H9 (cell line): ENCODE measurements around the gene OSBPL8. TPM values are rescaled to one million over a fixed set of nuclear protein-coding genes. Genes with fewer than 3 reads are reported as not detected.

Experiments used
- DNase-seq: peaks from one replicate; pipeline ENCODE4 v3.0.0-alpha.2; 2017
- H2AFZ ChIP-seq: one replicate; pipeline ENCODE4 v1.6.1; 2013; ENCODE audit warnings: mild to moderate bottlenecking, low read length, control low read depth, moderate library complexity
- H2AK5ac ChIP-seq: 2 replicates; pipeline ENCODE4 v1.6.1; 2013; ENCODE audit warnings: low read length, control low read depth, mixed read lengths; ENCODE audit not compliant: insufficient read length
- H2BK120ac ChIP-seq: one replicate; pipeline ENCODE4 v1.6.1; 2013; ENCODE audit warnings: low read depth, mild to moderate bottlenecking, low read length, control low read depth, inconsistent platforms; ENCODE audit not compliant: poor library complexity, severe bottlenecking
- H2BK12ac ChIP-seq: 2 replicates; pipeline ENCODE4 v1.6.1; 2013; ENCODE audit warnings: low read length, control low read depth, mixed read lengths, low read depth; ENCODE audit not compliant: insufficient read length
- H2BK15ac ChIP-seq: 2 replicates; pipeline ENCODE4 v1.6.1; 2013; ENCODE audit warnings: low read depth, low read length, control low read depth
- H2BK20ac ChIP-seq: one replicate; pipeline ENCODE4 v1.6.1; 2013; ENCODE audit warnings: low read depth, mild to moderate bottlenecking, low read length, control low read depth, inconsistent platforms; ENCODE audit not compliant: poor library complexity, severe bottlenecking
- H2BK5ac ChIP-seq: 2 replicates; pipeline ENCODE4 v1.6.1; 2013; ENCODE audit warnings: low read length, control low read depth, mixed read lengths; ENCODE audit not compliant: insufficient read length
- H3K14ac ChIP-seq: 2 replicates; pipeline ENCODE4 v1.6.1; 2013; ENCODE audit warnings: low read length, control low read depth; ENCODE audit not compliant: insufficient read depth
- H3K18ac ChIP-seq: 2 replicates; pipeline ENCODE4 v1.6.1; 2013; ENCODE audit warnings: low read depth, mild to moderate bottlenecking, mixed read lengths, low read length, control low read depth; ENCODE audit not compliant: insufficient read length
- H3K23ac ChIP-seq: 2 replicates; pipeline ENCODE4 v1.6.1; 2013; ENCODE audit warnings: low read length, control low read depth, mixed read lengths, low read depth; ENCODE audit not compliant: insufficient read length
- H3K23me2 ChIP-seq: 2 replicates; pipeline ENCODE4 v1.6.1; 2013; ENCODE audit warnings: low read depth, mild to moderate bottlenecking, mixed read lengths, low read length, control low read depth; ENCODE audit not compliant: insufficient read length, poor library complexity, severe bottlenecking
- H3K27ac ChIP-seq: 2 replicates; pipeline ENCODE4 v1.5.1; 2013; ENCODE audit warnings: low read length, control low read depth, mixed read lengths, low read depth; ENCODE audit not compliant: insufficient read length
- H3K27me3 ChIP-seq: 2 replicates; pipeline ENCODE4 v1.6.1; 2013; ENCODE audit warnings: low read length, control low read depth, inconsistent platforms; ENCODE audit not compliant: insufficient read depth
- H3K4ac ChIP-seq: 2 replicates; pipeline ENCODE4 v1.6.1; 2013; ENCODE audit warnings: low read depth, mild to moderate bottlenecking, control low read depth, inconsistent platforms, low read length, moderate library complexity
- H3K4me1 ChIP-seq: 2 replicates; pipeline ENCODE4 v1.6.1; 2013; ENCODE audit warnings: low read length, control low read depth, inconsistent platforms; ENCODE audit not compliant: insufficient read depth
- H3K4me2 ChIP-seq: 2 replicates; pipeline ENCODE4 v1.6.1; 2013; ENCODE audit warnings: low read length, control low read depth, mixed read lengths; ENCODE audit not compliant: insufficient read length, insufficient read depth
- H3K56ac ChIP-seq: 2 replicates; pipeline ENCODE4 v1.6.1; 2013; ENCODE audit warnings: low read depth, mild to moderate bottlenecking, mixed read lengths, low read length, control low read depth; ENCODE audit not compliant: insufficient read length
- H3K79me1 ChIP-seq: 2 replicates; pipeline ENCODE4 v1.6.1; 2013; ENCODE audit warnings: low read depth, mild to moderate bottlenecking, moderate library complexity, low read length, control low read depth, inconsistent platforms; ENCODE audit not compliant: insufficient read depth, poor library complexity, severe bottlenecking
- H3K79me2 ChIP-seq: 2 replicates; pipeline ENCODE4 v1.6.1; 2013; ENCODE audit warnings: low read length, control low read depth, inconsistent platforms; ENCODE audit not compliant: insufficient read depth
- H3K9ac ChIP-seq: 2 replicates; pipeline ENCODE4 v1.6.1; 2013; ENCODE audit warnings: low read length, control low read depth, mixed read lengths; ENCODE audit not compliant: insufficient read length; ENCODE audit errors: extremely low read depth
- H3K9me3 ChIP-seq: one replicate; pipeline ENCODE4 v1.6.1; 2013; ENCODE audit warnings: low read depth, low read length, inconsistent platforms; ENCODE audit not compliant: control insufficient read depth
- H3T11ph ChIP-seq: one replicate; pipeline ENCODE4 v1.6.1; 2013; ENCODE audit warnings: mild to moderate bottlenecking, low read length, control low read depth, inconsistent platforms
- H4K20me1 ChIP-seq: one replicate; pipeline ENCODE4 v1.6.1; 2013; ENCODE audit not compliant: control insufficient read depth, insufficient read length, insufficient read depth
- H4K5ac ChIP-seq: 2 replicates; pipeline ENCODE4 v1.6.1; 2013; ENCODE audit warnings: low read depth, mild to moderate bottlenecking, mixed read lengths, low read length, control low read depth; ENCODE audit not compliant: insufficient read length
- H4K8ac ChIP-seq: replicated peaks from 2 replicates; pipeline ENCODE4 v1.6.1; 2013; ENCODE audit warnings: low read length, control low read depth, mixed read lengths, low read depth; ENCODE audit not compliant: insufficient read length
- H4K91ac ChIP-seq: 2 replicates; pipeline ENCODE4 v1.6.1; 2013; ENCODE audit warnings: low read depth, mild to moderate bottlenecking, moderate library complexity, mixed read lengths, low read length, control low read depth; ENCODE audit not compliant: insufficient read length
- H3K27ac Mint-ChIP-seq, 3 experiments: 2 replicates in 2 of 3; 3 replicates in 1 of 3; pipeline ENCODE4 v1.8.0; 2020 to 2021; ENCODE audit warnings: mixed read lengths in 3 of 3, mild to moderate bottlenecking in 1 of 3, moderate library complexity in 1 of 3
- H3K27me3 Mint-ChIP-seq: 2 replicates; pipeline ENCODE4 v1.8.0; 2021; ENCODE audit warnings: low read depth, mild to moderate bottlenecking, moderate library complexity, mixed read lengths
- H3K36me3 Mint-ChIP-seq, 3 experiments: 2 replicates in 2 of 3; 3 replicates in 1 of 3; pipeline ENCODE4 v1.8.0; 2020 to 2021; ENCODE audit warnings: low read depth in 3 of 3, mixed read lengths in 3 of 3; ENCODE audit not compliant: insufficient read depth in 1 of 3
- H3K4me1 Mint-ChIP-seq, 2 experiments: 2 replicates each; pipeline ENCODE4 v1.8.0; 2020; ENCODE audit warnings: mixed read lengths in 2 of 2
- H3K4me3 Mint-ChIP-seq, 2 experiments: 2 replicates in 1 of 2; 3 replicates in 1 of 2; pipeline ENCODE4 v1.8.0; 2020 to 2021; ENCODE audit warnings: mild to moderate bottlenecking in 2 of 2, mixed read lengths in 2 of 2, moderate library complexity in 1 of 2
- H3K9me3 Mint-ChIP-seq, 2 experiments: 2 replicates in 1 of 2; 3 replicates in 1 of 2; pipeline ENCODE4 v1.8.0; 2020; ENCODE audit warnings: mild to moderate bottlenecking in 2 of 2, mixed read lengths in 2 of 2, moderate library complexity in 1 of 2
- WGBS: extraction: QIAGEN DNeasy Blood & Tissue Kit; methylation state at CpG from one replicate; pipeline ENCODE4 v1.1.7; 2013; ENCODE audit warnings: missing lambda C conversion rate, low lambda C conversion rate, mixed read lengths; ENCODE audit not compliant: insufficient read length; ENCODE audit errors: extremely low coverage; 5-methylcytosine and 5-hydroxymethylcytosine counted together
- total RNA-seq: library from RNA; stranded (reverse); gene quantifications from 2 replicates; pipeline ENCODE4 v1.2.1, GENCODE V29; 2021
- TF ChIP-seq, protein P1 (sequence below): fragments of 200-600 bp; sonication (generic); conservative IDR thresholded peaks from 3 replicates; pipeline ENCODE4 v1.8.0; 2021; ENCODE audit warnings: antibody characterized with exemption, mild to moderate bottlenecking

Gene OSBPL8
- total RNA-seq, 1 experiment from 2014 or later: 61.2 TPM

GRCh38 chr12:76384560-76384959 lies 175.0 kb downstream of the OSBPL8 start:
- Histone ChIP-seq H3K79me2 (no peaks in the 10 kb centered on the region), H3K4me1 (no peaks in the 10 kb centered on the region), H2BK5ac (no peak overlapping the region), H4K8ac (no peak overlapping the region), H2BK12ac (no peak overlapping the region), H2AK5ac (no peak overlapping the region), H2AFZ (no peak overlapping the region), H4K5ac (no peak overlapping the region), H3K18ac (no peak overlapping the region), H3K4ac (no peak overlapping the region), H3K79me1 (no peaks in the 10 kb centered on the region), H2BK20ac (no peak overlapping the region), H3K9me3 (no peaks in the 10 kb centered on the region), H3K23me2 (no peaks in the 10 kb centered on the region), H3T11ph (no peak overlapping the region), H3K27ac (no peak overlapping the region), H2BK120ac (no peak overlapping the region), H3K56ac (no peak overlapping the region), H4K91ac (no peak overlapping the region), H3K9ac (no peak overlapping the region), H4K20me1 (no peaks in the 10 kb centered on the region), H3K23ac (no peak overlapping the region), H2BK15ac (no peak overlapping the region), H3K27me3 (no peaks in the 10 kb centered on the region), H3K14ac (no peak overlapping the region), H3K4me2 (no peak overlapping the region)
- H3K4me3 Mint-ChIP-seq: no peak overlapping the region
- peaks cover 0 to 23% (median 5%) of the 10 kb centered on the region in 3 experiments; a peak in 3 of 7 replicates for H3K36me3 Mint-ChIP-seq
- no CpG with 5 or more reads among the region's 2 CpGs for WGBS
- no peaks in the 10 kb centered on the region for H3K27me3 Mint-ChIP-seq
- DNase-seq: no peak
- no peaks in the 10 kb centered on the region for H3K9me3 Mint-ChIP-seq
- TF ChIP-seq, protein P1, sequence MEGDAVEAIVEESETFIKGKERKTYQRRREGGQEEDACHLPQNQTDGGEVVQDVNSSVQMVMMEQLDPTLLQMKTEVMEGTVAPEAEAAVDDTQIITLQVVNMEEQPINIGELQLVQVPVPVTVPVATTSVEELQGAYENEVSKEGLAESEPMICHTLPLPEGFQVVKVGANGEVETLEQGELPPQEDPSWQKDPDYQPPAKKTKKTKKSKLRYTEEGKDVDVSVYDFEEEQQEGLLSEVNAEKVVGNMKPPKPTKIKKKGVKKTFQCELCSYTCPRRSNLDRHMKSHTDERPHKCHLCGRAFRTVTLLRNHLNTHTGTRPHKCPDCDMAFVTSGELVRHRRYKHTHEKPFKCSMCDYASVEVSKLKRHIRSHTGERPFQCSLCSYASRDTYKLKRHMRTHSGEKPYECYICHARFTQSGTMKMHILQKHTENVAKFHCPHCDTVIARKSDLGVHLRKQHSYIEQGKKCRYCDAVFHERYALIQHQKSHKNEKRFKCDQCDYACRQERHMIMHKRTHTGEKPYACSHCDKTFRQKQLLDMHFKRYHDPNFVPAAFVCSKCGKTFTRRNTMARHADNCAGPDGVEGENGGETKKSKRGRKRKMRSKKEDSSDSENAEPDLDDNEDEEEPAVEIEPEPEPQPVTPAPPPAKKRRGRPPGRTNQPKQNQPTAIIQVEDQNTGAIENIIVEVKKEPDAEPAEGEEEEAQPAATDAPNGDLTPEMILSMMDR: no peak
- H3K4me1 Mint-ChIP-seq: peaks cover 4 to 6% of the 10 kb centered on the region in 2 experiments; a peak in 2 of 4 replicates
- no peak overlapping the region for H3K27ac Mint-ChIP-seq
